GM21737 (cell line): ENCODE data around the gene NDUFS7.
A peak's percentile ranks its signal among the peaks of the same experiment; 100 is the strongest.

Experiments
- ATAC-seq: cut with Tn5 transposase; IDR thresholded peaks from one replicate; pipeline ENCODE4 v1.9.1; 2021; ENCODE audit warnings: mild to moderate bottlenecking, moderate library complexity; ENCODE audit not compliant: unreplicated experiment

NDUFS7 gene

DNA sequence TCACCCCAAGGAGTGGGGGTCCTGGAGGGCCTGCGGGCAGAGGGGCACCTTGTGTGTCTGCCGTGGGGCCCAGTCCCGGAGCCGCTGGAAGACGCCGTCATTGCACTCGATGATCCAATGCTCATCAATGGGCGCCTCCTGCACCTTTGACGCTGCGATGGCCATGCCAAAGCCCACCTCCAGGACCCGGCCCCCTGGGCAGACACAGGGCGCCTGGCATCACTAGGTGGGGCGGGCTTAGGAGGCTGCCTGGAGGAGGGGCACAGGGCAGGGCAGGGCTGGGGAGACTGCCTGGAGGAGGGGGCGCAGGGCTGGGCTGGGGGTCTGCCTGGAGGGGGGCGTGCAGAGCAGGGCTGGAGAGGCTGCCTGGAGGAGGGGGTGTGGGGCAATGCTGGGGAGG is 16.0 kb downstream of the NDUFS7 start:
- no peak for ATAC-seq

DNA sequence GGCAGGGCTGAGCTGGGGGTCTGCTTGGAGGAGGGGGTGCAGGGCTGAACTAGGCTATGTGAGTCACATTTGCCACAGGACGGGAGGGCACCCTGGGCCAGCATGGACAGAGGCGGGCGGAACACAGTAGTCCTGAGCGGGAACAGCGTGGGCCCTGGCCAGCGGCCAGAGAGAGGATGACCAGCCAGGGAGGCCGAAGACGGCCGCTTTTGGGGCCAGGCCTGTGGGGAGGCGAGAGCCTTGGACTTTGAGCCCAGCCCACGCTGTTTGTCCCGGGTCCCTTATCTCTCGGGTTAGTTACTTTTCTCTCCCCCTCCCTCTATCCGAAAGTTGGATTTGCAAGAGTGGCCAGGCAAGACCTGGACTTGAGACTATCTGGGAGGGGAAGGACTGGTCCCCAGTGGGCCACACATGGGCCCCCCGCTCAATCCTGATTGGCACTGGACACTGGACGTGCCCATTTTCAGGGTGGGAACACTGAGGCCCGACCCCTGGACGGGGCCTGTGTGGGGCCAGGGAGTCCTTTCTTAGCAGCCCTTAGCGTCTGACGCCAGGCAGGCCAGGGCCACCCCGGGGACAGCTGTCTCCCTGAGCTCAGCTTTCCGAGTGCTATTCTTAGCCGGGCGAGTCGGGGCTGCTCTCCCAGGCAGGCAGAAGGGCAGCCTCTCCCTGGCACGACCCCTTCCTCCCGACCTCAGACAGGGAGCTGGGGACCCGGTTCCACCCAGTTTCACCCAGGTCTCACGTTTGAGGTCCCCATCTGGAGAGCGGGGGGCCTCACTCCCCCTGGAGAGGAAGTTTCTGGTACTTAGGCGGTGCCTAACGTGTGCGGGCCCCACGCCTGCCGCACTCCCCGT is 16.8 kb downstream of the NDUFS7 start:
- ATAC-seq, result no peak

DNA sequence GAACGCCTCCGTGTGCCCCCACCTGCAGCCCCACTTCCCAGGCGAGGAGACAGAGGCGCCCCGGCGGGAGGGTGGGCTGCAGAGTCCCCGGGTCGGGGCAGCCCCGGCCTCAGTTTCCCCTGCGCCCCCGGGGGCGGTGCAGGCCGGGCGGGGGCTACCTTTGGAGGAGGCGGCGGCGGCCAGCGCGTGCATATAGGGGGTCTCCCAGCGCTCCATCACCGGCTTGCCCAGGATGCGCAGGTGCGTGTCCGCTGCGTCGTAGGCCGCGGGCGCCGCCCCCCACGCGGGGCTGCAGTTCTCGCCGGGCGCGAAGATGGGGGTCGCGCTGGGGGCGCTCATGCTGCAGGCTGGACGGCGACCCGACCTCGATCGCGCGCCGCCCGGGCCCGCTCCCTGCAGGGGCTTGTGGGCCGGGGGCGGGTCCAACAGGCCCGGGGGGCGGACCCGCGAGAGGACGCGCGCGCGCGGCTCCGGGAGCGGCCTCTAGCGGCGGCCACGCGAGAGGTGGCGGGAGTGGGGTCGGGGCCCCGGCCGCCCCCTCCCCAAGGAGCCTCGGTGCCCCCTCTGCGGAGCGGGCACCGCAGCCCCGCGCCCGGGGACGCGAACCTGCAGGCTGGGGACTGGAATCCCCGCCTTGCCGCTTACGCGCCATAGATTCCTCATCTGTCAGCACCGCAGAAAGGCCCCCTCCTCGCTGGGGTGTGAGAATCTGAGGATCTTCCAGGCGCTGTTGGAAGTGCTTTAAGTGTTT is 17.6 kb downstream of the NDUFS7 start, which contains the start of gene GAMT:
Gene GAMT (minus strand): TSS at position 405 of the 751 bp plus-strand sequence. CDS start 66 bp downstream, at position 339.
- no peak for ATAC-seq

DNA sequence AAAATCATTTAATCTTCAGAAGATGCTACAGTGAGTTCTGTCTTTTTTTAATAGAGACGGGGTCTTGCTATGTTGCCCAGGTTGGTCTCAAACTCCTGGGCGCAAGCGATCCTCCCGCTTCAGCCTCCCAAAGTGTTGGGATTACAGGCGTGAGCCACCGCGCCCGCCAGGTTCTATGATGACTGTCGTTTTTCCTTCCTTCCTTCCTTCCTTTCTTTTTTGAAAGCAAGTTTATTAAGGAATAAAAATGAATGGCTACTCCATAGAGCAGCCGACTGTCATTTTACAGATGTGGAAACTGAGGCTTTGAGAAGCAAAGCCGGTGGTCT is 18.1 kb downstream of the NDUFS7 start:
- ATAC-seq, result no peak

DNA sequence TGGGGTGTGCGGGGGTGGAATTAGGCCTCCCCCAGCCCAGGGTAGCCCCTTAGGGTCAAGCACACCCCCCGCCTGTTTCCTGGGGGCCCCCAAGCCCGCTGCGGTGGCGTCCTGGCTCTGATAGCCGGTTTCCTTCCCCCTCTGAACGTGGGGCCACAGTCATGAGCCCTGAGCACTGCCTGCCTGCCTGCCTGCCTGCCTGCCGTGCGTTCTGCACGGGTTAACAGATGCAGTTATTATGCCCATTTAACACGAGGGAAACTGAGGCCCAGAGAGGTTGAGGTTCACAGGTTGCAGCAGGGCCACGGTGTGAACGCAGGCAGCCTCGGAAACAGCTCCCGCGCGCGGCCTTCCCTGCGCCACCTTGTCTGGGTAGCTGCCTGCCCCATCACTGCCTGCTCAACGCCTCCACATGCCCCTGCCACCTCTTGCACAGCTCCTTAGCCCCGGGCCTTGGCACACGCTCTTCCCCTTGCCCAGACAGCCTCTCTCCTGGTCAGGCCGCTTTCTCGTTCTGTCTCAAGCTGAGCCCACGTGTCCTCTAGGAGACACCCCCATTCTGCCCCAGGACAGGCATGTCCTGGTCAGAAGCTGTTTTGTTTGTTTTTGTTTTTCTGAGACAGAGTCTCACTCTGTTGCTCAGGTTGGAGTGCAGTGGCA is 18.8 kb downstream of the NDUFS7 start:
- no peak for ATAC-seq

DNA sequence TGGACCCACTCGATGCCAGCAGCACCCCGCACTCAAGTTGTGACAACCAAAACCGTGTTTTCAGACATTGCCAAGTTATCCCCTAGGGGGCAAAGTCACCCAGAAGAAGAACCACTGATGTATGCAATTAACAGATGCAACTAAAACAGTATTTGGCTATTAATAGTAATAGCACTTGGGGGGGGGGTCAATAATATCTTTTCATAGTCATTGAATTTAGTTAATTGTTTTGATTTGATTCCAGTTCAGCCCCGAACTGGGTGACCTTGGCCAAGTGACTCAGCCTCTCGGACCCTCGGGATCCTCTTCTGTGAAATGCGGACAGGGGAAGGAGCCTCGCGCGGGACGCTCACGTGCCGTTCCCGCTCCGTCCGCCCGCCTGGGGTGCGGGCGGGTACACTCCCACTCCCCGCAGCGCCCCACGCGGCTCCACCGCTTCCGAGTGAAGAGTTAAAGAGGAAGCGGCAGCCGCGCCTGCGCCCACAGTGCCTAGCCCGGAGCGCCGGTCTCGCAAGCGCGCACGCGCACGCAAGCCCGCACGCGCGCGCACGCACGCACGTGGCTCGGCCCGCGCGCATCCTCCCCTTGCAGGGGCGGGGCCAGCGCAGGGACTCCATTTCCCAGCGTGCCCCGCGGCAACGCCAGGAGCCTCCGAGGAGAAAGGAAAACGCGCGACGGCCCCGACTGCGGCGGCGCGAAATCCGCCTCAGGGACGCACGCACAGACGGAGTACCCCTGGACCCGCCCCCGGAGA is 23.2 kb downstream of the NDUFS7 start:
- ATAC-seq, result peak; percentile 67

DNA sequence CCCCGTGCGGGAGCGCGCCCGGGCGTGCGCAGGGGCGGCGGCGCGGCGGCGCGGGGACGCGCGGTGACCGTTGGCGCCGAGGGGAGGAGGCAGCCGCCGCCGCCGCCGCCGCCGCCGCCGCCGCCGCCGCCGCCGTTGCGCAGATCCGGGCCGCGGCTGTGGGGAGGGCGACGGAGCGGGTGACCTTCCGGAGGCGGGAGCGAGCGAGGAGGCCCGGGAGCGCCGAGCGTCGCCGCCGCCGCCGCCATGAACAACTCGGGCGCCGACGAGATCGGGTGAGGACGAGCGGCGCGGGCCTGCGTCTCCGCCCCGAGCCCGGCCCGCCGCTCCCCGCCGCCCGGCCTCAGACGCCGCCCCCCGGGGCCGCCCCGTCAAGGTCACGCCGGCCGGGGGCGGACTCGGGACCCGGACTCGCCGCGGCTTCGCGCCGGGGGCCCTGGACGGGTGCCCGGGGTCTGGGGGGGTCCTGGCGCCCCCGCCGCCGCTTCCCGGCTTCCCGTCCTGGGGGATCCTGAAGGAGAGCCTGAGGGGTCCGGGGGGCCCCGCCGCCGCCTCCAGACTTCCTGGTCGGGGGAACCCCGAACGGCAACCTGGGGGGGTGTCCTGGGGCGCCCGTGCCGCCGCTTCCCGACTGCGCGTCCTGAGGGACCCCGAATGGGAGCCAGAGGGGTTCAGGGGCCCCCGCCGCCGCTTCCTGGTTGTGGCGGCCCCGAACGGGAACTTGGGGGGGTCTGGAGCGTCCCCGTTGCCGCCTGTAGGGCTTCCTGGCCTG is 24.0 kb downstream of the NDUFS7 start, which contains the start of gene DAZAP1:
Gene DAZAP1 (plus strand): TSS at position 59 of the 772 bp plus-strand sequence. CDS start 188 bp downstream, at position 247.
- ATAC-seq, result peak; percentile 17

DNA sequence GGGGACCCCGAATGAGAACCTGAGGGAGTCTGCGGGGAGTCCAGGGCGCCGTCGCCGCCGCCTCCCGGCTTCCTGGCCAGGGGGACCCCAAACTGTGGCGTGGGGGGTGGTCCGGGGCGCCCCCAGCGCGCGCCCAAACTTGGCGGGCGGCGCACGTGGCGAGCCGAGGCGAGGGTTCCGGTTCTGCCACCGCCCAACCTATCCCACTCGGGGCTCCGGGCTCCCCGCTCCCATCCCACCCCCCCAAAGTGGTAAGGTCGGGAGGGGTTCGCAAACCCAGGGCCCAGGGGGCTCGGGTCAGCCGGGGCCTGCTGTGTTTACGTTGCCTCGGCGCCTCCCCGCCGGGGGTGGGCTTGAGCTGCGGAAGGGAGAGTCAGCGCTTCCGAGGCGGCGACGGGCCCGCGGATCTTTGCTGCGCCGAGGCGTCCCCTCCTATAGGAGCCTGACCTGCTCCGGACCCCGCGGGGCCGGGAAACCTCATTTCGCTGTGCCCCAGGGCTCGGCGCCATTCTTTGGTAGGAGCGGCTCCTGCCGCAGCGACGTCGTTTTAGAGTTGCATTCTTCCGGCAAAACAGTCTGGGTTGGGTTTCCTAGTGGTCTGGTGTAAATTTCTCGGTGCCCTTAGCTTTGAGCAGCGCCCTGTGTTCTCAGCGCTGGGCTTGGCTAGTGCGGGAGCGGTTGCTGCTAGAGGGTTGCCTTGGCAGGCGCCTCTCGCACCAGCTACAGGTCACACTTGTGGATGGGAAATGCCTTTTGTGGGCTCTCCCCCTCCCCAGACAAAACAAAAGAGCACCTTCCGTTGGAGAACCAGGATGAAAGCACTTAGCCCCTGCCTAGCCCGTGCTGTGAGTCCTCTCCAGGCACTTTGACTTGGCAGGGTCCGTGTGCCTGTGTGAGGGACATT is 24.8 kb downstream of the NDUFS7 start:
- no peak for ATAC-seq

DNA sequence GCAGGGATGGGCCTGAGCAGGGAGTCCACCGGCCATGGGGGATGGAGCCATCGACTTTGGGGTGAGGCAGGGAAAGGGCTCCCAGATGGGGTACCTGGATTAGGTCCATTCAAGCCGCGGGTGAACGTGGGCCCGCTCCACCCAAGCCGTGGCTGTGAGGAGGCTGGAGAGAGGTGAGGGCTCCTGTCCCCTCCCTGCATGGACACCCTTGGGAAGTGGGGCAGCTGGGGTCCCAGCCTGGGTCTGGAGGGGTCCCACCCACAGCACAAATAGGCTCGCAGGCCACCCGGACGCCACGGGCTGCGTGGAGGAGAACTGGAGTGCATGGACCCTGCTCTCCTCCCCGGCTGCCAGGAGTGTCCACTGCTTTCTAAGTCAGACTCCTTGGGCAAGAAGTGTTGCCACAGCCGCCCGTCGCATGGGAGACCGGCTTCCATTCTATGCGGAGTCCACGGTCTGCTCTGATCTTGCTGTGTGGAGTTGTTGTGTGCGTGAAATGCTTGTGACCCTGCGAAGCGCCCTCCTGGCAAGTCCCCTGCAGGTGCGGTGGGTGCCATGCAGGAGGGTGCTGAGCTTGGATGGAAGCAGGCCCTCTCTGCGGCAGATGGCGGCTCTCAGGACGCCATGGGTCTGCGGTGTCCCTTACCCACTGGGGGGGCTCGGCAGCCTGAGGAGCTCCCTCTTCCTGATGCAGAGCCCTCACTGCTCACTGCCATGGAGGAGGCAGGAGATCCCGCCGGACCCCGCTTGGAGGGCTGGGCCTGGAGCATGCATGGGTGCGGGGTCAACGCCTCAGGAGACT is 25.7 kb downstream of the NDUFS7 start:
- ATAC-seq, result no peak

DNA sequence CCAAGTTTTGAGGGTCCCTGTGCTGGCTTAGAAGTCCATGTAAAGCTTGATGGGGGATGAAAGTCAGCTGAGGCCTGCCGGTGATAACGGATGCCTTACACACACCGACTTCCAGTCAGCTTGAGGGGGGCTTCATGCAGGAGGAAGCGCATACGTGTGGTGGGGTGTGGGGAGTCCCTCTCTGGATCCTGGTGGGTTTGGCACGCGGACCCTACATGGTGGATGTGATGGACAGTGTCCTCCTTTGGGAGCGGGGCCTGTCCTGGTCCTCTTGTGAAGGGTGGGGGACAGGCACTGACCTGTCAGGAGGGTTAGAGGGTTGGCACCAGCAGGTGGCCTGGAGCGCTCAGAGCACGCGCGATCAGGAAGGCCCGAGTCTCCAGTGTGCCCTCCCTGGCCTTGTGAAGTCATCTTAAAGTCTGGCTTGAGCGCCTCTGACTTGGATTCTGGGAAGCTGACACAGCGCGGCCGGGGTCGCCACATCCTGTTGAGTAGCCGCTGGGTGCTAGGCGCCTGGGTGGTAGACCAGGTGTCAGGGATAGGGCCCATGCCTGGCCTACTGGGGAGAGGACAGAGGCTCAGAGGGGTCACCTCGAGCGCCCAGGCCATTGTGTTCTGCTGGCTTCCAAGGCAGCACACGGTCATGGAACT is 26.6 kb downstream of the NDUFS7 start:
- ATAC-seq, result no peak

DNA sequence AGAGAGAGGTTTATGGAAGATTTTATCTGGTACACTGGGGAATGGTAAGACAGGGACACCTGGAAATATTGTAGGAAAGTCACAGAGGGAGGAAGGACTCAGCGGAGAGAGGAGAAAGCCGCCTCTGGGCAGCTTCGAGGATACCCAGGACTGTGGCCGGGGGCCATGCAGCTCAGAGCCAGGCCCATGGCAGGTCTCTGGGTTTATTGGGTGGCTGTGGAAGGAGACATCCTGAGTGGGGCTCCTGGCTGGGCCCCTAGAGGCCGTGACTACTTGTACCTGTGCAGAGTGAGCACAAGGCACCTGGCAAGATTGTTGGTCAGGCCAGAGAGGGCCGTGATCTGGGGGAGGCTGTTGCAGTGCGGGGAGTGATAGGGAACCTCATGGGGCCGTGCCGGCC is 27.1 kb downstream of the NDUFS7 start:
- ATAC-seq, result no peak

DNA sequence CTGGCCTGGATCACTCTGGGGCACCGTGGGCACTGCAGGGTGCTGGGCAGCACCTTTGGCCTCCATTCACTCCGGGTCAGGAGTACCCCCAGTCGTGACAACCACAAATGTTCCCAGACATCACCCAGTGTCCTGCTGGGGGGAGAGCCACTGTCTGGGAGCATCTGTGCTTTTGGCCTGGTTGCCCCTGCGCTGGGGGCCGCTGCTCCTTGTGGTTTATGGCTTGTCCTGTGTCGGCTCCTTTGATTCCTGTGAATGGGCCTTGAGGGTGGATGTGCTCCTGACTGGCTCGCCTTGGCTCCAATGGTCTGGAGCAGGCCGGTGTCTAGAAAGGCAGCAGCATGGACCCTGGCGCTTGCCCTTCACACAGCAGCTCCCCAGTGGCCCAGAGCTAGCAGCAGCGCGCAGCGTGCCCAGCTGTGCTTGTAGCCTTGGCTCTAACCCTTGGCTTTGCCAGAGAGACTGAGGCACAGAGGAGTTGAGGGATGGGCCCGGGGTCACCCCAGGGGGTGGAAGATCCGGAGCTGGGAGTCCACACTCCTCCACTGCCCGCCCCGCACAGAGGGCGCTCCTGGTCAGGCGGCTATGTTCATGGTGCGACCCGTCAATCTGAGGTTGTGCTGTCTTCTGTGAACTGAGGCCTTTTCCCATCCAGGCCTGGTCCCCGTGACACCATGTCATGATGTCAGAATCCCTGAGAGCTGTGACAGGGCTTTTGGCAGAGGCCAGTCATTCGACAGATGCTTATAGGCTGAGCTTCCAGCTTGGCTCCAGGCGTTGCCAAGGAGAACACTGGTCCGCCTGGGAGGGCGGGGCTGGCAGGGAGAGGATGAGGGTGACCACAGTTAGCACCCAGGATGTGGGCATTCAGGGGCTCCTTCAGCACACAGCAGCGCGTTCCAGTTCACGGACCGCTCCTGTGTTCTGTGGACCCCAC is 27.8 kb downstream of the NDUFS7 start:
- no peak for ATAC-seq

DNA sequence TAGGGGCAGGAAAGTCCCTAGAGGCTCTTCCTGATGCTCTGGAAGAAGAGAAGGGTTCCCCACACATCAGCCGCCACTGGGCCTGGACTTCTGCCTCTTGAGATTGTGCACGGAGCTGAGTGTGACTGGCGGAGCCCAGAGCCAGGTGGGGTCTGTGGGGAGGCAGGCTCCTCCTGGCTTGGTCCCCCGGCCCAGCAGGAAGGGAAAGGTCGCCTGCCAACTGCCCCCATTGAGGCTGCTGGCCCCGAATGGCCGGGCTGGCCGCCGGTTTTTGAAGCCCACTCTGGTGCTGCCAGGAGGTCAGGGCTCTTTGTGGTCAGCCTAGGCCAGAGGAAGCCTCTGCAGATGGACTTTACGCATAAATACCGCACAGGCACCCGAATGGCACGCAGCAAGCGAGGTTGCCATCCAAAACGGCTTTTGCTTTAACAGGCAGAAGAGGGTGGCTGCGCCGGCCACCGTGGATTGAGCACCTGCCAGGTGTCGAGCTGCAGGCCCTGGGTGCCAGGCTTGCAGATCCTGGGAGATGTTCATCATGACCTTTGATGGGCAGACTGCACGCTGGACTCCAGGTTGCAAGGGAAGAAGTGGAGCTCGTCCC is 28.7 kb downstream of the NDUFS7 start:
- no peak for ATAC-seq

DNA sequence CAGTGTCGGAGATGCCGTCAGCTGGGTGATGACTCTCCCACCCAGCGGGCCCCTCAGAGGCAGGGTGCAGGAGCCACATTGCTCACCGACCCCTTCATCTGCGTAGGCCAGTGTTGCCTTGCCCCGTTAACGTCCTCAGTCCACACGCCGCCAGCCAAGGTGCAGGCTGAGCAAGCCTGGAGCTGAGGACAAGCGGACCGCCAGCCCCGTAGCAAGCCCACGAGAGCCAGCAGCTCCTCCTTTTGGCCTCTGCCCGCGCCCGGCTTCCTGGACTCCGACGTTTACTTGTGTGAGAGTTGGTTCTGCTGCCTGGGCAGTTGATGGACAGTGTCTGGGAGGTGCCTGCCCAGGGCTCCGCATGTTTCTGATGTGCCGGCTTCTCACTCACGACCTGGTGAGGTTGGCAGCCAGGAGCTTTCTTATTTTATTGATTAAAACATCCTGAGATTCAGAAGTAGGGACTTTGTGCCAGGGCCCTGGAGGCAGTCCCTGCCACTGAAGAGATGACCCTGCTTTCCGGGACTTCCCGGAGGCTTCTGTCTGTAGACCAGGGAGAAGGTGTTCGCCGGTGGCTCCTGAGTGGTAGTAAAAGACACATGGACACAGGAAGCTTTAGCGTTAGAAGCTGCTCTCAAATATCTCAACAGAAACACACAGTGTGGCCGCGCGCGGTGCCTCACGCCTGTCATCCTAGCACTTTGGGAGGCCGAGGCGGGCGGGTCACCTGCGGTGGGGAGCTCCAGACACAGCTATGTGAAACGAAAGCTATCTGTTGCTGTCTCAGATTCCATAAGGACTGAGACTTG is 29.5 kb downstream of the NDUFS7 start:
- no peak for ATAC-seq
